ENCODE measurements around the gene PIGU. TPM values are rescaled to one million over a fixed set of nuclear protein-coding genes. Genes with fewer than 3 reads are reported as not detected.

Gene PIGU
- total and polyA plus RNA-seq, 2 donors (not counting 3 experiments of a cell fraction or from before 2014, with no cell fraction given) = 20.3 to 81.8 TPM

- no peaks in the 10 kb centered on the region for H3K27me3 ChIP-seq (ENCODE audit: control insufficient read depth in 2 of 2, insufficient read depth in 2 of 2, low read length in 2 of 2)
- intact Hi-C loops (cut with micrococcal nuclease) (no loop called here), dilution Hi-C loops (cut with MboI; ENCODE audit: extremely low pct_ligation_motif_present, low sequenced_read_pairs) (no loop called here)
- CTCF ChIA-PET = interaction anchor here (6.1 kb wide), 1 partner anchor 195 kb away, joined by 92 read pairs; no protein-coding TSS in a partner anchor
- H2AFZ ChIP-seq (ENCODE audit: low read depth, low read length) = no peak overlapping the region
- BruUV-seq (replicated peaks) = no TSS peak
- POLR2A ChIA-PET = no interaction called here
- H3K79me2 ChIP-seq (ENCODE audit: control insufficient read depth, insufficient read depth, low read length) = no peaks in the 10 kb centered on the region
- H3K4me3 ChIP-seq (replicated peaks in 1 of 3; ENCODE audit: insufficient read depth in 1 of 3, low read depth in 1 of 3, low read length in 3 of 3) = no peak overlapping the region
- no peaks in the 10 kb centered on the region for H3K9me3 ChIP-seq (replicated peaks; ENCODE audit: control insufficient read depth, insufficient read depth, low read length)
- no peak overlapping the region for H3K27ac ChIP-seq (ENCODE audit: insufficient read depth, low read depth, low read length)
- no peaks in the 10 kb centered on the region for H4K20me1 ChIP-seq (replicated peaks; ENCODE audit: control insufficient read depth, extremely low read depth, insufficient read depth, low read length)
- no peaks in the 10 kb centered on the region for H3K36me3 ChIP-seq (ENCODE audit: control insufficient read depth in 2 of 2, extremely low read depth in 1 of 2, insufficient read depth in 2 of 2, low read length in 2 of 2)
- no peak for DNase-seq (ENCODE audit: low read depth, low spot score)
- H3K9me1 ChIP-seq (replicated peaks; ENCODE audit: control insufficient read depth, extremely low read depth, insufficient read depth, low read length) = no peaks in the 10 kb centered on the region
- H3K4me1 ChIP-seq (ENCODE audit: control insufficient read depth, extremely low read depth, insufficient read depth, low read length) = peaks cover 11% of the 10 kb centered on the region
- TF ChIP-seq MYC (IDR thresholded peaks at IDR 0.05; ENCODE audit: low read depth, low read length) = no peak
- TF ChIP-seq POLR2AphosphoS5 (IDR thresholded peaks at IDR 0.05; ENCODE audit: insufficient read depth, low read depth, low read length) = no peak
- H3K4me2 ChIP-seq (ENCODE audit: insufficient read depth, low read length) = no peak overlapping the region
- no peak for FAIRE-seq
- H3K9ac ChIP-seq (replicated peaks; ENCODE audit: extremely low read depth, insufficient read depth, low read length) = no peak overlapping the region
Measured at GRCh38 chr20:34574861-34575260, 102.0 kb downstream of the PIGU start.

DNA sequence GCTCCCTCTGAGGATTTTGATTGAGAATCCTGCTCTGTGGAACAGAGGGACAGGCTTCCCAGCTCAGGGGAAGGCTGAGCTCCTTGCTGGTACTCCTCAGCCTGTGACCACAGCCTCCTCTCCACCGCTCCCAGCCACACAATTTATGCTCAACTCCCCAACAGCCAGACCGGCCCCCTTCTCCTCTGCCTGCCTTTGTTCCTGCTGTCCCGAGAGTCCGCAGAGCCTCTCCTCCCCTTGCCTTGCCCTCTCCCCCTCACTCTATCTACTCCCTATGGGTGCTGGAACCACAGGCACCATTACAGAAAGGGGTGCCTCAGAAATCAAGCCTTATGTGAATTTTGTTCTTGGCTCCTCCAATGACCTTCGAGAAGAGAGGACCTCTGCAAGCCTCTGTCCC, 102.5 kb downstream of the PIGU start:
- Histone ChIP-seq H3K79me2 (ENCODE audit: control insufficient read depth, insufficient read depth, low read length) (no peaks in the 10 kb centered on the region), H3K4me1 (ENCODE audit: control insufficient read depth, extremely low read depth, insufficient read depth, low read length) (peaks cover 11% of the 10 kb centered on the region), H3K27ac (ENCODE audit: insufficient read depth, low read depth, low read length) (no peak overlapping the region), H4K20me1 (replicated peaks; ENCODE audit: control insufficient read depth, extremely low read depth, insufficient read depth, low read length) (no peaks in the 10 kb centered on the region), H3K4me3 (replicated peaks in 1 of 3; ENCODE audit: insufficient read depth in 1 of 3, low read depth in 1 of 3, low read length in 3 of 3) (no peak overlapping the region), H3K9ac (replicated peaks; ENCODE audit: extremely low read depth, insufficient read depth, low read length) (no peak overlapping the region), H3K4me2 (ENCODE audit: insufficient read depth, low read length) (no peak overlapping the region), H2AFZ (ENCODE audit: low read depth, low read length) (no peak overlapping the region), H3K36me3 (ENCODE audit: control insufficient read depth in 2 of 2, extremely low read depth in 1 of 2, insufficient read depth in 2 of 2, low read length in 2 of 2) (no peaks in the 10 kb centered on the region), H3K9me3 (replicated peaks; ENCODE audit: control insufficient read depth, insufficient read depth, low read length) (no peaks in the 10 kb centered on the region), H3K27me3 (ENCODE audit: control insufficient read depth in 2 of 2, insufficient read depth in 2 of 2, low read length in 2 of 2) (no peaks in the 10 kb centered on the region), H3K9me1 (replicated peaks; ENCODE audit: control insufficient read depth, extremely low read depth, insufficient read depth, low read length) (no peaks in the 10 kb centered on the region)
- no peak for FAIRE-seq
- intact Hi-C loops (cut with micrococcal nuclease) (no loop called here), dilution Hi-C loops (cut with MboI; ENCODE audit: extremely low pct_ligation_motif_present, low sequenced_read_pairs) (no loop called here)
- CTCF ChIA-PET = interaction anchor here (0.7 to 1.3 kb wide), 2 partner anchors 36 to 195 kb away, joined by 3 to 6 read pairs; no protein-coding TSS in a partner anchor
- POLR2A ChIA-PET = no interaction called here
- TF ChIP-seq, protein P1, sequence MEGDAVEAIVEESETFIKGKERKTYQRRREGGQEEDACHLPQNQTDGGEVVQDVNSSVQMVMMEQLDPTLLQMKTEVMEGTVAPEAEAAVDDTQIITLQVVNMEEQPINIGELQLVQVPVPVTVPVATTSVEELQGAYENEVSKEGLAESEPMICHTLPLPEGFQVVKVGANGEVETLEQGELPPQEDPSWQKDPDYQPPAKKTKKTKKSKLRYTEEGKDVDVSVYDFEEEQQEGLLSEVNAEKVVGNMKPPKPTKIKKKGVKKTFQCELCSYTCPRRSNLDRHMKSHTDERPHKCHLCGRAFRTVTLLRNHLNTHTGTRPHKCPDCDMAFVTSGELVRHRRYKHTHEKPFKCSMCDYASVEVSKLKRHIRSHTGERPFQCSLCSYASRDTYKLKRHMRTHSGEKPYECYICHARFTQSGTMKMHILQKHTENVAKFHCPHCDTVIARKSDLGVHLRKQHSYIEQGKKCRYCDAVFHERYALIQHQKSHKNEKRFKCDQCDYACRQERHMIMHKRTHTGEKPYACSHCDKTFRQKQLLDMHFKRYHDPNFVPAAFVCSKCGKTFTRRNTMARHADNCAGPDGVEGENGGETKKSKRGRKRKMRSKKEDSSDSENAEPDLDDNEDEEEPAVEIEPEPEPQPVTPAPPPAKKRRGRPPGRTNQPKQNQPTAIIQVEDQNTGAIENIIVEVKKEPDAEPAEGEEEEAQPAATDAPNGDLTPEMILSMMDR (IDR thresholded peaks at IDR 0.05; ENCODE audit: extremely low read depth in 1 of 2, insufficient read depth in 1 of 2, low read depth in 1 of 2, low read length in 2 of 2) = no peak
- TF ChIP-seq GATA2 (IDR thresholded peaks at IDR 0.05; ENCODE audit: insufficient read depth, insufficient read length, low read depth, low read length) (no peak), JUN (IDR thresholded peaks at IDR 0.05; ENCODE audit: borderline replicate concordance, insufficient read depth, insufficient read length, low read depth) (no peak), POLR2AphosphoS5 (IDR thresholded peaks at IDR 0.05; ENCODE audit: insufficient read depth, low read depth, low read length) (no peak), MYC (IDR thresholded peaks at IDR 0.05; ENCODE audit: low read depth, low read length) (no peak), POLR2A (IDR thresholded peaks at IDR 0.05; ENCODE audit: low read depth, low read length) (no peak), FOS (IDR thresholded peaks at IDR 0.05; ENCODE audit: borderline replicate concordance, insufficient read depth, low read length) (no peak), EZH2 (IDR thresholded peaks at IDR 0.05; ENCODE audit: borderline replicate concordance, low read depth, low read length, severe bottlenecking) (no peak)
- TF ChIP-seq, protein P2, sequence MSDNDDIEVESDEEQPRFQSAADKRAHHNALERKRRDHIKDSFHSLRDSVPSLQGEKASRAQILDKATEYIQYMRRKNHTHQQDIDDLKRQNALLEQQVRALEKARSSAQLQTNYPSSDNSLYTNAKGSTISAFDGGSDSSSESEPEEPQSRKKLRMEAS (IDR thresholded peaks at IDR 0.05; ENCODE audit: insufficient read depth, insufficient read length) = no peak
- BruUV-seq (replicated peaks) = no TSS peak
- DNase-seq (ENCODE audit: low read depth, low spot score) = no peak

Data from endothelial cell of umbilical vein (primary cell).